ENCODE results near the gene HMCN1. TPM values are rescaled to one million over a fixed set of nuclear protein-coding genes. Genes with fewer than 3 reads are reported as not detected.
"Not testable (repeated sequence)": the region's sequence is repeated elsewhere in the genome, so short reads cannot be mapped to it uniquely, and the experiment has no call there.

The HMCN1 gene
- total RNA-seq, 4 donors from 2014 or later = 11.6 to 95.9 (median 78.6) TPM

DNA sequence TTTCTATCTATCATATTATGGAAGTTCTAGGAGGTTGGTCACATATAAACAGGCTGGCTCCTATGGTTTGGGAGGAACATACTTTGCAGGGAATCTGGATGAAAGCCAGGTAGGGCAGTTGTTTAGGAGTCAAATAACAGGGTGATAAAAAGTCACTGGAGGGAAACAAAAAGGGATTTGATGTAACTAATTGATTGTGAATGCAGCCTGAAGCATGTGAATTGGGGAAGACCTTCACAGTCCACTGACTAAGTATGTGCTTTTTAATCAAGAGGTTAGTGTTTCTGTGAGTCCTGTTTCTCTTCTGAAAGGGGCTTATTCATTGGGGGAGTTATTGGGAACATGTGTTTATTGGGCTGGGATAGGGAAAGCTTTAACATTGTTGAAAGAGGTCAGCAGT, 41.3 kb downstream of the HMCN1 start:
- ATAC-seq = no peak
- TF ChIP-seq, protein P1, sequence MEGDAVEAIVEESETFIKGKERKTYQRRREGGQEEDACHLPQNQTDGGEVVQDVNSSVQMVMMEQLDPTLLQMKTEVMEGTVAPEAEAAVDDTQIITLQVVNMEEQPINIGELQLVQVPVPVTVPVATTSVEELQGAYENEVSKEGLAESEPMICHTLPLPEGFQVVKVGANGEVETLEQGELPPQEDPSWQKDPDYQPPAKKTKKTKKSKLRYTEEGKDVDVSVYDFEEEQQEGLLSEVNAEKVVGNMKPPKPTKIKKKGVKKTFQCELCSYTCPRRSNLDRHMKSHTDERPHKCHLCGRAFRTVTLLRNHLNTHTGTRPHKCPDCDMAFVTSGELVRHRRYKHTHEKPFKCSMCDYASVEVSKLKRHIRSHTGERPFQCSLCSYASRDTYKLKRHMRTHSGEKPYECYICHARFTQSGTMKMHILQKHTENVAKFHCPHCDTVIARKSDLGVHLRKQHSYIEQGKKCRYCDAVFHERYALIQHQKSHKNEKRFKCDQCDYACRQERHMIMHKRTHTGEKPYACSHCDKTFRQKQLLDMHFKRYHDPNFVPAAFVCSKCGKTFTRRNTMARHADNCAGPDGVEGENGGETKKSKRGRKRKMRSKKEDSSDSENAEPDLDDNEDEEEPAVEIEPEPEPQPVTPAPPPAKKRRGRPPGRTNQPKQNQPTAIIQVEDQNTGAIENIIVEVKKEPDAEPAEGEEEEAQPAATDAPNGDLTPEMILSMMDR (IDR thresholded peaks at IDR 0.05) = no peak
- TF ChIP-seq POLR2AphosphoS5 (IDR thresholded peaks at IDR 0.05) (no peak), POLR2A (IDR thresholded peaks at IDR 0.05) (no peak), EP300 (IDR thresholded peaks at IDR 0.05) (no peak)

DNA sequence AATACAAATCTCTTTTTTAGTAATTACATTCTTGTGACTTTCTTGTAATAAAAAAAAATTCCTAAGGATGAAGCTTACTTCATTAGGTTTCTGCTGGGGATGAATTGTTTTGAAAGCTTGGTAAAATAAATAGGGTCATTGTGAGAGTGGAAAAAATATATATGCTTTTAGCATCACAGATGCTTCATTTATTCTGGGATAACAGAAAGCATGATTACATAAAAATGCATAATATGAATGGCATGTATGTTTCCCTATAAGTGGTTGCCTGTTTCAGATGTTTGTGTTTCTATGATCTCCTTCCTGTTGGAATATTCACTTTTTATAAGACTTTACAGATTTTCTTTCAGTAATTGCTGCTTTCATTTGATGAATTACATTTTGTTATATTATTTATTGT, 42.3 kb downstream of the HMCN1 start:
- no peak for TF ChIP-seq POLR2AphosphoS5 (IDR thresholded peaks at IDR 0.05)
- no peak for TF ChIP-seq POLR2A (IDR thresholded peaks at IDR 0.05)
- TF ChIP-seq, protein P1 (IDR thresholded peaks at IDR 0.05) = no peak
- TF ChIP-seq EP300 (IDR thresholded peaks at IDR 0.05) = no peak

More for the DNA sequence above, 41.3 kb downstream of the HMCN1 start:
- no peak overlapping the region for H3K27ac ChIP-seq
- H3K4me1 ChIP-seq = peaks cover 0 to 11% (median 4%) of the 10 kb centered on the region in 3 donors
- H3K4me3 ChIP-seq = no peak overlapping the region
- no peaks in the 10 kb centered on the region for H3K36me3 ChIP-seq
- H3K27me3 ChIP-seq = no peaks in the 10 kb centered on the region
- no peaks in the 10 kb centered on the region for H3K9me3 ChIP-seq

DNA sequence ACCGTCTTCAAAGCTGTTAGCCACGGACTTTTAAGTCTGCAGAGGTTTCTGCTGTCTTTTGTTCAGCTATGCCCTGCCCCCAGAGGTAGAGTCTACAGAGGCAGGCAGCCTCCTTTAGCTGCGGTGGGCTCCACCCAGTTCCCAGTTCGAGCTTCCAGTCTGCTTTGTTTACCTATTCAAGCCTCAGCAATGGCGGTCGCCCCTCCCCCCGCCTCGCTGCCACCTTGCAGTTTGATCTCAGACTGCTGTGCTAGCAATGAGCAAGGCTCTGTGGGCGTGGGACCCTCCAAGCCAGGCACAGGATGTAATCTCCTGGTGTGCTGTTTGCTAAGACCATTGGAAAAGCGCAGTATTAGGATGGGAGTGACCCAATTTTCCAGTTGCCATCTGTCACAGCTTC, 49.7 kb downstream of the HMCN1 start:
- H3K9me3 ChIP-seq, H3K36me3 ChIP-seq, H3K4me3 ChIP-seq, ATAC-seq, H3K27me3 ChIP-seq, H3K27ac ChIP-seq: not testable (repeated sequence)
- peaks cover 0 to 34% (median 0%) of the 10 kb centered on the region in 3 donors for H3K4me1 ChIP-seq
- 83 to 100% methylated on average over 3 to 4 of the region's 10 CpGs for WGBS, 2 donors (ENCODE audit: low coverage in 1 of 2)

More for the DNA sequence above, 42.3 kb downstream of the HMCN1 start:
- Histone ChIP-seq H3K4me1 (peaks cover 0 to 6% (median 0%) of the 10 kb centered on the region in 3 donors), H3K4me3 (no peak overlapping the region), H3K27ac (no peak overlapping the region), H3K36me3 (no peaks in the 10 kb centered on the region), H3K9me3 (no peaks in the 10 kb centered on the region), H3K27me3 (no peaks in the 10 kb centered on the region)
- no peak for ATAC-seq

DNA sequence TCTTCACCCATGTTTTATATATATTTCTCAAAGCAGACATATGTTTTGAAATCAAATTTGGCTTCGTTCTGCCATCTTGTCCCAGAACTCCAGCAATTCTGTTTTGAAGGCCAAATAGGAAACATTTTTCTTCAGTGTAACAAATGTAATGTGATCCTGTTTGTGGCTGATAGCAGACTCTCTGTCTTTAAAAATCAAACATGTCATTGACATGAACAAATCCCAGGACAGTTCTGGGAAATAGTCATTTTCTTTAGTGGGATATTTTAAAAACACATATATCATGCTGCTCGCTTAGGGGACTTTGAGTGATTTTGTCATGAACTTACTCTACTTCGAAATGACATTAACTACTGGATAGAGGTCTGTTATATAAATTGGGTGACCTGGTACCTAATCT, 51.4 kb downstream of the HMCN1 start:
- 79 to 96% methylated on average over 3 of the region's 3 CpGs for WGBS, 2 donors (ENCODE audit: low coverage in 1 of 2)
- no peaks in the 10 kb centered on the region for H3K9me3 ChIP-seq
- no peak overlapping the region for H3K27ac ChIP-seq

DNA sequence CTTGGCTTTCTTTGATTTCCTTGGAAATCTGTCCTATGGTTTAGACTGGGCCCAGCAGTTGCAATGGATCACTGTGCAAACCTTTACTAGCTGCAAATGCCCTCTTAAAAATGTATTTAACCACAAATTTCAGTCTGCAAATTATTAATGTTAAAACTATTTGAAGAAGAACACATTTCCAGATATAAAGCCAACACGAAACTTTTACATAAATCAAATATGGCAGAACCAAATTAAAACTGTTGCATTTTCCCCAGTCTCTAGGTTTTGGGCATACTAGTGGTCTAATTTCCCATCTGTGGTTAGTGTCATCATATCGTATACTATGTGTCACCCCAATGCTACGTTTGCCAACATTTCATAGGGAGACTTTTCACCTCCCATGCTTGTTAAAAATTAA, 52.3 kb downstream of the HMCN1 start:
- Histone ChIP-seq H3K27me3 (no peaks in the 10 kb centered on the region), H3K4me1 (peaks cover 8 to 53% (median 9%) of the 10 kb centered on the region in 3 donors), H3K4me3 (no peak overlapping the region), H3K27ac (no peak overlapping the region), H3K36me3 (no peaks in the 10 kb centered on the region), H3K9me3 (no peaks in the 10 kb centered on the region)
- 79 to 80% methylated on average over 2 to 3 of the region's 3 CpGs for WGBS, 2 donors (ENCODE audit: low coverage in 1 of 2)
- no peak for ATAC-seq
- no peak for TF ChIP-seq POLR2AphosphoS5 (IDR thresholded peaks at IDR 0.05)
- TF ChIP-seq POLR2A (IDR thresholded peaks at IDR 0.05) = no peak
- TF ChIP-seq EP300 (IDR thresholded peaks at IDR 0.05) = no peak
- TF ChIP-seq, protein P1 (IDR thresholded peaks at IDR 0.05) = no peak

More for the DNA sequence above, 51.4 kb downstream of the HMCN1 start:
- Histone ChIP-seq H3K36me3 (no peaks in the 10 kb centered on the region), H3K27me3 (no peaks in the 10 kb centered on the region), H3K4me3 (no peak overlapping the region), H3K4me1 (peaks cover 8 to 51% (median 9%) of the 10 kb centered on the region in 3 donors)
- TF ChIP-seq POLR2AphosphoS5 (IDR thresholded peaks at IDR 0.05) (no peak), EP300 (IDR thresholded peaks at IDR 0.05) (no peak), POLR2A (IDR thresholded peaks at IDR 0.05) (no peak)
- TF ChIP-seq, protein P1 (IDR thresholded peaks at IDR 0.05) = no peak
- ATAC-seq = no peak
